ENCODE data around the gene TARS3. TPM values are rescaled to one million over a fixed set of nuclear protein-coding genes. Genes with fewer than 3 reads are reported as not detected.

Gene TARS3
- total RNA-seq, 4 donors from 2014 or later, result 11.4 to 20.5 (median 15.3) TPM

DNA sequence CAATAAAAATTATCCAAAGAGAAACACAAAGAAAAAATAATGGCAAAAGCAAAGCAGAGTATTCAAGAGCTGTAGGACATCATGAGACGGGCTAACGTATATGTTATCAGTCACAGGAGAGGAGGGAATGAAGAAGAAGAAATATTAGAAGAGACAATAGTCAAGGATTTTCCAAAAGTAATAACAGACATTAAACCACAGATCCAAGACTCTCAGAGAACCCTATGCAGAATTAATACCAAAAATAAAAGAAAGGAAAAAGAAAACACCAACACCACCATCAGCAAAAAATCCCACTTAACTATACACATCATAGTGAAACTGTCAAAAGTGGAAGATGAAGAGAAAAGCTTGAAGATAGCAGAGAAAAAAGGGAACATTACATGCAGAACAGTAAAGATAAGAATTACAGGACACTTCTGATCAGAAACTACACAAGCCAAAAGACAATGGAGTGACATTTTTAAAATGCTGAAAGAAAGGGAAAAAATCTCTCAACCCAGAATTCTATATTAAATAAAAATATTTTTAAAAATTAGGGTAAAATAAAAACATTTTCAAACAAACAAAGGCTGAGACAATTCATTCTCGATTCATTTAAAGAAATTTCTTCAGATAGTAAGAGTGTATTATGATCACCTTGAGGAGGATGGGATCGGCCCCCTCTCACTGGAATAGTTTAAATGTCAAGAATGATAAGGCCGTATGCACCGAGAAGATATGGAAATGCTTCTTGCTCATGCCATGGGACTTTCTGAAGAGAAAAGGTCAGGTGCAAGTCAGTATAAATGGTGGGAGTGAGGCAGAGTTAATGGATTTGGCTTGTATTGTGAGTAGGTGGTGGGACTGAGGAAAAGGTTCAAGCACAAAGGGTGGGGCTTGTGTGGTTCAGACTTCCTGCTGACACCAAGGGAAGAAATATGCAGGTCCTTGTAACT lies 100.6 kb downstream of the TARS3 start:
- TF ChIP-seq, protein P1, sequence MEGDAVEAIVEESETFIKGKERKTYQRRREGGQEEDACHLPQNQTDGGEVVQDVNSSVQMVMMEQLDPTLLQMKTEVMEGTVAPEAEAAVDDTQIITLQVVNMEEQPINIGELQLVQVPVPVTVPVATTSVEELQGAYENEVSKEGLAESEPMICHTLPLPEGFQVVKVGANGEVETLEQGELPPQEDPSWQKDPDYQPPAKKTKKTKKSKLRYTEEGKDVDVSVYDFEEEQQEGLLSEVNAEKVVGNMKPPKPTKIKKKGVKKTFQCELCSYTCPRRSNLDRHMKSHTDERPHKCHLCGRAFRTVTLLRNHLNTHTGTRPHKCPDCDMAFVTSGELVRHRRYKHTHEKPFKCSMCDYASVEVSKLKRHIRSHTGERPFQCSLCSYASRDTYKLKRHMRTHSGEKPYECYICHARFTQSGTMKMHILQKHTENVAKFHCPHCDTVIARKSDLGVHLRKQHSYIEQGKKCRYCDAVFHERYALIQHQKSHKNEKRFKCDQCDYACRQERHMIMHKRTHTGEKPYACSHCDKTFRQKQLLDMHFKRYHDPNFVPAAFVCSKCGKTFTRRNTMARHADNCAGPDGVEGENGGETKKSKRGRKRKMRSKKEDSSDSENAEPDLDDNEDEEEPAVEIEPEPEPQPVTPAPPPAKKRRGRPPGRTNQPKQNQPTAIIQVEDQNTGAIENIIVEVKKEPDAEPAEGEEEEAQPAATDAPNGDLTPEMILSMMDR (IDR thresholded peaks at IDR 0.05), result no peak
- ATAC-seq (ENCODE audit: low FRiP score) (no peak), DNase-seq (ENCODE audit: low spot score) (no peak)

DNA sequence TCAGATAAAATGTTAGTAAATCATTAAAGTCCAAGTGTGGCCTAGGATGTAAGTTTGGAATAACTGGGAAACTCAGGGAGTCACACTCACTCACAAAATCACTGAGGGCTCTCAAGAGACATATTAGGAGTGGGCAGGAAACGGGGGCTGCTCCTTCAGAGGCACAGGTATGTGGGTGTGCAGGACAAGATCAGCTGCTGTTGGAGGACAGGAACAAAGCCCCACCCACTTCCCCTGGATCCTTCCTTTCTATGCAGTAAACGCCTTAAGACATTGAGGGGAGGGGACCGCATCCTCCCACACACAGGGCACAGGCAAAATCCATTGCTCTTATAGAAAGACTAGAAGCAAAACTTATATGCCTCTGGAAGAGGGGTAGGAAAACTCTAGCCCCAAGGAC lies 102.3 kb downstream of the TARS3 start:
- ATAC-seq (ENCODE audit: low FRiP score) (no peak), DNase-seq (ENCODE audit: low spot score) (no peak)
- TF ChIP-seq, protein P1 (IDR thresholded peaks at IDR 0.05), result no peak

DNA sequence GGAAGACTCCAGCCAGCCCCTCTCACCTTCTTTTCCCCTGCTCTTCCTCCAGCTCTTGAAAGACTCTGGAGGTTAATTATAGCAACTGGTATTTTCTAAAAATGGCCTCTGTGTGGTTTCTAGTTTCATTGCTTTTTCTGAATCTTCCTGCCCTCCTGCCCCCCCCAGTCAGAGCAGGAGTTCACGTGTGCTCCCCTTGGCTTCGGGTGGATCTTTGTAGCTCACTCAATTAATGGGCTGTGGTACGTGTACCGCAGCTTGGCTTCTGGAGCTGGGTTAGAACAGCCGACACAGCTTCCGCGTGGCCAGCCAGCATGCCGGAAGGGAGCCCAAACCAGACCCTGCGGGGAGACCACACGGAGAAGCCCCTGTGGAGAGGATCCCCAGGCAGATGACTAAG lies 103.6 kb downstream of the TARS3 start:
- ATAC-seq (ENCODE audit: low FRiP score) (no peak), DNase-seq (ENCODE audit: low spot score) (no peak)
- TF ChIP-seq, protein P1 (IDR thresholded peaks at IDR 0.05), result no peak

DNA sequence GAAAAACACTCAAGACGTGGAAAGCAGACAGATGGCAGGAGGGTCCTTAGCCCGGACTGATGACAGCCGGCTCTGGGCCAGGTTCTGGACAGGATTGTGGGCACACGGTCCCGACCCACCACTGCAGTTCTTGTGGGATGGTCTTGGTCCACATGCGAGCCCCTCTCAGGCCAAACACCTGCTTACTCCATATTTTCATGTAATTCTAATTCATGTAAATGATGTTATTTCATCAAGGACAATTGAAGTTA lies 104.7 kb downstream of the TARS3 start:
- DNase-seq (ENCODE audit: low spot score) (no peak), ATAC-seq (ENCODE audit: low FRiP score) (no peak)
- TF ChIP-seq, protein P1 (IDR thresholded peaks at IDR 0.05), result no peak

DNA sequence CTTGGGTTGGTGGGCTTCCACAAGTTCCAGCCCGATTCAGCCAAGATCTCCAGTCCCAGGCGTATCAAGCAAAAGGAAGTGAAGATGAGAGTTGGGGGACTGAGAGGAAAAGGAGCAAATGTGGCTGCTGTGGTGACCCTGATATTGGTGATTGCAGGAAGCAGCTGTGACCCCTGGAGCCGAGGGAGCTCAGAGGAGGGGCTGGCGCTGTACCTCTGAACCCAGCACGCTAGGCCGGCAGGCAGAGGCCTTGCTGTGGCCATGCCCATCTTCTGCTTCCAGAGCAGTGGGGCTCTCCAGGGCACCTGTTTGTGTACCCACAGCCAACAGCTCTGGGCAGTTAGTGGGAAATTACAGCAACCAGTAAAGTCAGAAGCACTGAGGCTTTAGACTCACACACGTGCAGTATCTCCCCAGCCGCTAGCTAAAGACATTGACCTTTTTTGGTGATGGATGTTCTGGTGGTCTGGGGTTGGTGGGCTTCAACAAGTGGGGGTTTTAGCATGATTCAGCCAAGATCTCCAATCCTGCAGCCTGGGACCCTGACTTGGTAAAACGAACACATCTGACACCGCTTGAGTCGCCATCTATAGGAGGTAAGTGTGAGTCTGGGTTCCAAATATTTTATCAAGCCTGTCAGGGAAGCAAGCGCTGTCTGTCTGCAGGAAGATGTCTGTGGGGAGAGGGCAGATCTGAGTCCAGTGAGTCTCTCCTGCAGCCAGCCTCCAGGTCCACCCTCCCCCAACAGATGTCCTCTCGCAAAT lies 105.2 kb downstream of the TARS3 start:
- no peak for DNase-seq (ENCODE audit: low spot score)
- TF ChIP-seq, protein P1 (IDR thresholded peaks at IDR 0.05), result no peak
- no peak for ATAC-seq (ENCODE audit: low FRiP score)

DNA sequence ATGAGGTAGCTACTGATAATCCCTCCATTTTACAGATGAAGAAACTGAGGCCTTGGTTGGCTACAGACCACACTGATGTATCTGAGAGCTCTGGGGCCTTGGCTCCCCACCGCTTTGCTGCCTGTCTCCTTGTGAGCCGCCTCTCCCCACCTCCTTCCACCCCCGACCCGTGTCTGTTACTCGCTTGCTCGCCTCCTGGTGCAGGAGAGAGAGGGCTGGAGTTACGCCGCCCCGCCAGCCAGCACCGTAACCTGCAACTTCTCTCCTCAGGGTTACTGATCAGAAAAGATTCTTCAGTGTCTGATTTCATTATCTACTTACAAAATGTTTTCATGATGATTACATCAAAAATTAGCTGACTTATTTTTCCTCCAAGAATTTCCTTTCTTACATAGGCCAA lies 106.2 kb downstream of the TARS3 start:
- no peak for ATAC-seq (ENCODE audit: low FRiP score)
- TF ChIP-seq, protein P1 (IDR thresholded peaks at IDR 0.05), result no peak

More for the DNA sequence above, 106.2 kb downstream of the TARS3 start:
- no peak for DNase-seq (ENCODE audit: low spot score)
